ENCODE results near the gene OSBPL6.
"Not testable (repeated sequence)": the region's sequence is repeated elsewhere in the genome, so short reads cannot be mapped to it uniquely, and the experiment has no call there.

Gene OSBPL6

GRCh38 chr2:178401994-178402437 lies 207.7 kb downstream of the OSBPL6 start:
- no peak for DNase-seq (ENCODE audit: low read depth, low spot score)

GRCh38 chr2:178403671-178404306 lies 209.5 kb downstream of the OSBPL6 start:
- DNase-seq (ENCODE audit: low read depth, low spot score) = no peak

GRCh38 chr2:178404368-178404767 lies 210.1 kb downstream of the OSBPL6 start:
- DNase-seq (ENCODE audit: low read depth, low spot score) = no peak

- DNase-seq (ENCODE audit: low read depth, low spot score) = no peak
Measured at GRCh38 chr2:178409261-178409660, 214.9 kb downstream of the OSBPL6 start.

GRCh38 chr2:178412047-178412446 lies 217.7 kb downstream of the OSBPL6 start:
- DNase-seq (ENCODE audit: low read depth, low spot score) = no peak

GRCh38 chr2:178412453-178412852 lies 218.1 kb downstream of the OSBPL6 start:
- DNase-seq (ENCODE audit: low read depth, low spot score) = not testable (repeated sequence)

GRCh38 chr2:178413472-178414265 lies 219.4 kb downstream of the OSBPL6 start:
- DNase-seq (ENCODE audit: low read depth, low spot score) = peak; percentile 48

GRCh38 chr2:178414266-178415247 lies 220.2 kb downstream of the OSBPL6 start:
- DNase-seq (ENCODE audit: low read depth, low spot score) = peak; percentile 64

GRCh38 chr2:178415979-178416378 lies 221.7 kb downstream of the OSBPL6 start:
- no peak for DNase-seq (ENCODE audit: low read depth, low spot score)

GRCh38 chr2:178417916-178418315 lies 223.6 kb downstream of the OSBPL6 start:
- DNase-seq (ENCODE audit: low read depth, low spot score) = no peak

GRCh38 chr2:178418426-178418825 lies 224.1 kb downstream of the OSBPL6 start:
- no peak for DNase-seq (ENCODE audit: low read depth, low spot score)

GRCh38 chr2:178419123-178419522 lies 224.8 kb downstream of the OSBPL6 start:
- no peak for DNase-seq (ENCODE audit: low read depth, low spot score)

- no peak for DNase-seq (ENCODE audit: low read depth, low spot score)
Measured at GRCh38 chr2:178420463-178420999, 226.2 kb downstream of the OSBPL6 start.

- no peak for DNase-seq (ENCODE audit: low read depth, low spot score)
Measured at GRCh38 chr2:178422097-178422496, 227.8 kb downstream of the OSBPL6 start.

GRCh38 chr2:178423746-178424145 lies 229.4 kb downstream of the OSBPL6 start:
- not testable (repeated sequence) for DNase-seq (ENCODE audit: low read depth, low spot score)

GRCh38 chr2:178425255-178425827 lies 231.0 kb downstream of the OSBPL6 start:
- DNase-seq (ENCODE audit: low read depth, low spot score) = no peak

GRCh38 chr2:178426388-178426787 lies 232.1 kb downstream of the OSBPL6 start:
- DNase-seq (ENCODE audit: low read depth, low spot score) = no peak

- no peak for DNase-seq (ENCODE audit: low read depth, low spot score)
Measured at GRCh38 chr2:178427458-178427857, 233.1 kb downstream of the OSBPL6 start.

- no peak for DNase-seq (ENCODE audit: low read depth, low spot score)
Measured at GRCh38 chr2:178428396-178428806, 234.1 kb downstream of the OSBPL6 start.

- DNase-seq (ENCODE audit: low read depth, low spot score) = no peak
Measured at GRCh38 chr2:178429336-178429735, 235.0 kb downstream of the OSBPL6 start.

GRCh38 chr2:178436662-178437061 lies 242.3 kb downstream of the OSBPL6 start:
- no peak for DNase-seq (ENCODE audit: low read depth, low spot score)
